GM19025 (cell line): ENCODE results near the gene STXBP5L.
"Not testable (repeated sequence)": the region's sequence is repeated elsewhere in the genome, so short reads cannot be mapped to it uniquely, and the experiment has no call there.

Source experiments
- ATAC-seq: cut with Tn5 transposase; IDR thresholded peaks from one replicate; pipeline ENCODE4 v1.9.1; 2021; ENCODE audit warnings: mild to moderate bottlenecking, low read depth, moderate library complexity; ENCODE audit not compliant: unreplicated experiment

The STXBP5L gene

DNA sequence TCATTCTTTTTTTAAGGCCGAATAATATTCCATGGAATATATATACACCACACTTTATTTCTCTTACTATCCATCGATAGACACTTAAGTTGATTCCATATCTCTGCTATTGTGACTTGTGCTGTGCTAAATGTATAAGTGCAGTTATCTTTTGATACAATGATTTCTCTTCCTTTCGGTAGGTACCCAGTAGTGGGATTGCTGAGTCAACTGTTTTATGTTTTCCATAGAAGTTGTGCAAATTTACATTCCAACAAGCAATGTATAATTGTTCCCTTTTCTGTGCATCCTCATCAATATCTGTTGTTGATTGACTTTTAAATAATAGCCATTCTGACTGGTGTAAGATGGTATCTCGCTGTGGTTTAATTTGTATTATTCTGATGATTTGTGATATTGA, 81.0 kb downstream of the STXBP5L start:
- ATAC-seq = no peak

GRCh38 chr3:121018917-121019321, 110.9 kb downstream of the STXBP5L start:
- no peak for ATAC-seq

- no peak for ATAC-seq
Measured at GRCh38 chr3:121063628-121064027, 155.6 kb downstream of the STXBP5L start.

DNA sequence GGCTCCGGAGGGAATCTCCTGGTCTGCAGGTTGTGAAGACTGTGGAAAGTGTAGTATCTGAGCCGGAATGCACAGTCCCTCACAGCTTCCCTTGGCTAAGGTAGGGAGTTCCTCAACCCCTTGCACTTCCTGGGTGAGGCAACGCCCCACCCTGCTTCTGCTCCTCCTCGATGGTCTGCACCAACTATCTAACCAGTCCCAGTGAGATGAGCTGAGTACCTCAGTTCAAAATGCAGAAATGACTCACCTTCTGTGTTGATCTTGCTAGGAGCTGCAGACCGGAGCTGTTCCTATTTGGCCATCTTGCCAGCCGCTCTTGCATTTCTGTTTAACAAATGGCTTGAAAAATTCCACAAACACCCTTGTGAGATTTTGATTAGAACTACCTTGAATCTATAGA, 156.1 kb downstream of the STXBP5L start:
- no peak for ATAC-seq

GRCh38 chr3:121072133-121072532, 164.1 kb downstream of the STXBP5L start:
- no peak for ATAC-seq

DNA sequence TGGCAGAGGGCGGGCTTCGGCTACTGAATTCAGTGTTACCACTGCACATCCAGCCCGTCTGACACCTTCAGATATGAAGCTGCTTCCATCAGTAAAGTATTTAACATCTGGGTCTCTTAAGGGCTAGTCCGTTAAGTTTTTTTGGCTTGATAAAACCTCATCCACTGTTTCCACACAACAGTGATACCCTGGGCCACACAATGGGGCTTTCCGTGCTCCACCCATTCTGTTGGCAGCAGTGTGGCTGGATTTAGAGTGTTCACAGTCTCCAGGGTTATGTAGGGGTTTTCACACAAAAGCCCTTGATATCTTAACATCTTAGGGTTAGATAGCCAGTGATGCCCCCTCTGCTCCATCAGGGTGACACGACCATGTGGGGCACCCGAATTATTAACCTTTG, 165.0 kb downstream of the STXBP5L start:
- ATAC-seq = no peak

DNA sequence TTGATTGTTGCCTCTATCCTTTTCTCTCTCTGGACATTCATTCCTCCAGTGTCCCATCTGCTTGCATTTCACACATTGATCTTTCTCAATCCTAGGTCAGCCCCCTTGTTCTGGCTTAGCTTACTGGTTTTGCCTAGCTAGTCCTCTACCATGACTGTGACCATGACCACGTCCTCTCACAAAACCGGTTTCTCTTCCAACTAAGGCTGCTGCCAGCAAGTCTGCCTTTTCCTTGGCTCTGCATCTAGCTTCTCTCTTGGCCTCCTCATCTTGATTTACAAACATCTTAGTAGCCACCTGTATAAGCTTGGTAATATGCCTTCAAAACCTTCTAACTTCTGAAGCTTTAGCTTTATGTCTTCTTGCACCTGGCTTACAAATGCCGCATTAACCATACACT, 167.2 kb downstream of the STXBP5L start:
- ATAC-seq = no peak

- not testable (repeated sequence) for ATAC-seq
Measured at GRCh38 chr3:121078378-121079101, 170.5 kb downstream of the STXBP5L start.

DNA sequence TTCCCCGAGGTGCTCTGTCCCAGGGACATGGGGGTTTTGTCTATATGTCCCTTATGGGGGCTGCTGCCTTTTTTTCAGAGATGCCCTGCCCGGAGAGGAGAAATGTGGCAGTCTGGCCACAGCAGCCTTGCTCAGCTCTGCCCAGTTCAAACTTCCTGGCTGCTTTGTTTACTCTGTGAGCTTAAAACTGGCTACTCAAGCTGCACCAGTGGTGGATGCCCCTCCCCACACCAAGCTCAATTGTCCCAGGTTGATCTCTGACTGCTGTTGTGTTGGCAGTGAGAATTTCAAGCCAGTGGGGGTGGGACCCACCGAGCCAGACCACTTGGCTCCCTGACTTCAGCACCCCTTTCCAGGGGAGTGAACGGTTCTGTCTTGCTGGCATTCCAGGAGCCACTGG, 188.9 kb downstream of the STXBP5L start:
- ATAC-seq = no peak

- not testable (repeated sequence) for ATAC-seq
Measured at GRCh38 chr3:121111086-121111485, 203.1 kb downstream of the STXBP5L start.

DNA sequence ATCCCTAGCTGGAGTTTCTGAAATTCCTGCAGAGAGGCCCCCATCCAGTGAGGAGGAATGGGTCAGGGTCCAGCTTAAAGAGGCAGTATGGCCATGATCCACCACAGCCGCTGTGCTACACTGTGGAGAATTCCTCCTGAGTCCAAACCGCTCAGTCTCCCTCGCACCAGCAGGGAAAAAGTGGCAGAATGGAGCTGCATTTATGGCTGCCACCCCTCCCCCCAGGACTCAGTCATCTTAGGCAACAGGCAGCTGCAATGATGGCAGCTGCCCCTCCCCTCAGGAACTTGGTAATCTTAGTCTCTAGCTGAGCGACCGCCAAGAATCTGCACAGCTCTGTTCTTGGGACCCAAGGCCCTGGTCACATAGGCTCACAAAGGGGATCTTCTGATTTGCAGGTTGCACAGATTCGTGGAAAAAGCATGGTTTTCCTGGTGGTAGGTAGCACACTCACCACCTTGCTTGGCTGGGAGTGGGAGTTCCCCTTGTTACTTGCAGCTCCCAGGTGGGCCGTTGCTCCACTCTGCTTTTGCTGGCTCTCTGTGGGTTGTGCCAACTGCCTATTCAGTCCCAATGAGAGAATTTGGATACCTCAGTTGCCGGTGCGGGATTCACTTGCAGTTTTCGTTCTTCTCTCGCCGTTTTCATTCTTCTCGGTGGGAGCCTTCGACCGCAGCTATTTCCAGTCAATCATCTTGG, 204.1 kb downstream of the STXBP5L start:
- no peak for ATAC-seq

DNA sequence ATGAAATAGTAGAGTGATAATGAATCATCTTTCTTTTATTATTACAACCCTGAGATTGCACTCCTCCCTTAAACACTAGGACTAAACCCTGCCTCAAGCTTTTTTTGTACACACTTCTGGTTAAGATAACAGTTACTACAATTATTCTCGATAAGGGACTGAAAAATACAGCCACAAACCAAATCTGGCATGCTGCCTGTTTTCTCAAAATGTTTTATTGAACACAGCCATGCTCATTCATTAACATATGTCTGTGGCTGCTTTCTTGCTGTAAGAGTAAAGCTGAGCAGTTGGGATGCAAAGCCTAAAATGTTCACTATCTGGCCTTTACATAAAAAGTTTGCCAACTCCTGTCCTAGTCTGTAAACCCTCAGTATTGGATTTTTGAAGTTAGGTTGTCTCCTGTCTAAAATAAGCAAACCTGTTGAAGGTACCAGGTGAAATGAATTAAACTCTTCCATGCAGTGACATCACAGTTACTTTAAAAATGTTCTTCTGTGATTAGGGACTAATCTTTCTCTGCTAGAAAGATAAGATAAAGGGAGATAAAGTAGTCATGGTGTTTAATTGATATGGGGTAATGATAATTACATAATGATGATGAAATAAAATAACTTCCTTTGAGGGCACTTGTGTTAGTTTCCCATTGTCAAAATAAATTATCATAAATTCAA, 218.2 kb downstream of the STXBP5L start:
- ATAC-seq = no peak

DNA sequence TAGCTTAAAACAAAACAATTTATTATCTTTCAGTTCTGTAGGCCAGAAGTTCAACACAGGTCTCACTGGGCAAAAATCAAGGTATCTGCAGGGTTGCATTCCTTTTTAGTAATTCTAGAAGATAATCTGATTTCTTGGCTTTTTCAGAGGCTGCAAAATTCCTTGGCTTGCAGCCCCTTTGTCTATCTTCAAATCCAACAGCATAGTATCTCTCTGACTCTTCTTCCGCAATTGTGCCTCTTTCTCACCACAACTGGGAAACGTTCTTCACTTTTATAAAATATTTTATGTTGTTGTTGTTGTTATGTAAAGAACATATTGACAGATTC, 218.7 kb downstream of the STXBP5L start:
- no peak for ATAC-seq

- no peak for ATAC-seq
Measured at GRCh38 chr3:121152573-121152972, 244.6 kb downstream of the STXBP5L start.

GRCh38 chr3:121153851-121154250, 245.8 kb downstream of the STXBP5L start:
- no peak for ATAC-seq

GRCh38 chr3:121155028-121155427, 247.0 kb downstream of the STXBP5L start:
- ATAC-seq = no peak

DNA sequence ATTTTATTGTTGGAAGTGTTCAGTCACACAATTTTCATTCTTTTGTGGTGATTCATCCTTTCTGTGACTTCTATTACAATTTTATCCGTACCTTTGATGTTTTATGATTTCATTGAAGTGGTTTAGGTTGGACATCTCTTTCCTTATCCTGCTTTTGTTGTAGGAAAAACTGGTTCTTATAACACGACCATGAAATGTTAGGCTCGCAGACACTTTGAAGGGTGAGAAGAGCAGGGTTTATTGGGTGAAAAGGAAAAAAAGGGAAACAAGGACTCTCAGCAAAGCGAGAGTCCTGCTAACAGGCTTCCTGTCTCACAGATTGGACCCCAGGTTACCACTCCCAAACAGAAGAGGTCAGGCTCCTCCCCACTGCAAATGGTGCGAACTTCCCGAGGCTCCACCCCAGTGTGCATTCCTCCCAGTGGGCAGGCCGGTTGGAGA, 257.4 kb downstream of the STXBP5L start:
- ATAC-seq = no peak

DNA sequence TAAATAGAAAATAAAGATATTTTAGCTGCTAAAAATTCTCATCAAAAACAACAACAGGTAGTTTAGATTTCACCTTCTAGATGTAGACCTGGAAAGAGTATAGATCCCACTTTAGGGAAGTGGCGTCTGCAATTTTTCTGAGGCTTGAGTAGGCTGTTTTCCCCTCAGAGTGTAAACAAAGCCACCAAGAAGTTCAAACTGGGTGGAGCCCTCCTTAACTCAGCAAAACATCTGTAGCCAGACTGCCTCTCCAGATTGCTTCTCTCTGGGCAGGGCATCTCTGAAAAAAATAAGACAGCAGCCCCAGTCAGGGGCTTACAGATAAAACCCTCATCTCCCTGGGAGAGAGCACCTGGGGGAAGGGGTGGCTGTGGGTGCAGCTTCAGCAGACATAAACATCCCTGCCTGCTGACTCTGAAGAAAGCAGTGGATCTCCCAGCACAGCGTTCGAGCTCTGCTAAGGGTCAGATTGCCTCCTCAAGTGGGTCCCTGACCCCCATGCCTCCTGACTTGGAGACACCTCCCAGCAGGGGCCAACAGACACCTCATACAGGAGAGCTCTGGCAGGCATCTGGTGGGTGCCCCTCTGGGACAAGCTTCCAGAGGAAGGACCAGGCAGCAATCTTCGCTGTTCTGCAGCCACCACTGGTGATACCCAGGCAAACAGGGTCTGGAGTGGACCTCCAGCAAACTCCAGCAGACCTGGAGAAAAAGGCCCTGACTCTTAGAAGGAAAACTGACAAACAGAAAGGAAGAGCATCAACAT, 259.6 kb downstream of the STXBP5L start:
- ATAC-seq = no peak

DNA sequence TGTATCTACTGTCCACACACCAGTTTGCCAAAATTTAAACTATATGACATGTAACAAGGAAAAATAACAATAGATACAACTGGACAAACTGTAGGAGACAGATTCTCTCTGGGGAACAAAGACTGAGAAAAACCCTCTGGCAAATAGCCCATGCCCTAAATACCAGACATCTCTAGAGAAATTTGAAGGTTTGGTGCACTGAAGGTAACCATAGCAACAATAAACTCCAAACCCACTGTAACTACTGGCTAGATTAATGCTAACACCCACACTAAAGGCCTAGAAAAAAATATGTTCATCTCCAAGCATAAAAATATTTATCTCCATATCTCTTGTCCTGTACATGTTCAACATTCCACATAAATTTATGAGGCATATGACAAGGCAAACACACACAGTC, 267.1 kb downstream of the STXBP5L start:
- ATAC-seq = no peak

- not testable (repeated sequence) for ATAC-seq
Measured at GRCh38 chr3:121190626-121191025, 282.6 kb downstream of the STXBP5L start.

DNA sequence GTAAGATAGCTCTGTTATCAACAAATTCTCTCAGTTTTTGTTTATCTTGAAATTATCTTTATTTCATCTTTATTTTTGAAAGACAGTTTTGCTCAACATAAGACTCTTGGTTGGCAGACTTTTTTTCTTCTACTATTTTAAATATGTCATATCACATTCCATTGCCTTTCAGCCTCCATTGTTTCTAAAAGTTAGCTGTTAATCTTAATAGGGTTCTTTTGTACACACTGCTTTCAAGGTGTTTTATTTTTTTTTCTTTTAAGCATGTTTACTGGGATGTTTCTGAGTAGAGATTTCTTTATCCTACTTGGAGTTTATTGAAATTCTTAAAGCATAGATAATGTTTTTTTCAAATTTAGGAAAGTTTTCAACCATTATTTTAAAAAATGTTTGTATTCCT, 294.6 kb downstream of the STXBP5L start:
- no peak for ATAC-seq
